ENCODE data around the gene PDS5A. TPM values are rescaled to one million over a fixed set of nuclear protein-coding genes. Genes with fewer than 3 reads are reported as not detected.
"Not testable (repeated sequence)": the region's sequence is repeated elsewhere in the genome, so short reads cannot be mapped to it uniquely, and the experiment has no call there.

The PDS5A gene
- total and polyA plus RNA-seq, 2 experiments from 2014 or later = 26.8 to 56.5 TPM

- peaks cover 100% of the 10 kb centered on the region for H3K79me2 ChIP-seq (ENCODE audit: insufficient read depth)
- no peak overlapping the region for H3K4me2 ChIP-seq (ENCODE audit: unreplicated experiment)
- no peak for DNase-seq
- in situ Hi-C loops (cut with MboI) = no loop called here
- no peak overlapping the region for H3K27ac ChIP-seq
- no peaks in the 10 kb centered on the region for H4K20me1 ChIP-seq (ENCODE audit: insufficient read depth)
- H3K4me3 ChIP-seq = no peak overlapping the region
- TF ChIP-seq EZH2phosphoT487 (IDR thresholded peaks at IDR 0.05; ENCODE audit: insufficient read depth, low read depth) (no peak), EZH2 (IDR thresholded peaks at IDR 0.05; ENCODE audit: insufficient read depth, poor library complexity, severe bottlenecking) (no peak)
- no peak overlapping the region for H3K9ac ChIP-seq
- H3K36me3 ChIP-seq (ENCODE audit: low read depth) = no peaks in the 10 kb centered on the region
- H2AFZ ChIP-seq = no peak overlapping the region
- 77% methylated on average over 2 of the region's 2 CpGs for WGBS, 2 experiments (ENCODE audit: low coverage in 1 of 2, low lambda C conversion rate in 2 of 2, missing lambda C conversion rate in 2 of 2)
- H3K27me3 ChIP-seq (replicated peaks; ENCODE audit: insufficient read depth) = no peaks in the 10 kb centered on the region
- peaks cover 5% of the 10 kb centered on the region; the same call in 1 of the 2 replicates for H3F3A ChIP-seq (ENCODE audit: insufficient read depth)
- no peaks in the 10 kb centered on the region for H3K9me2 ChIP-seq (ENCODE audit: insufficient read depth)
- H3K4me1 ChIP-seq (ENCODE audit: insufficient read depth) = 0 out of 2 replicates have a peak, but pooled peaks cover 3% of the 10 kb centered on the region
- no peaks in the 10 kb centered on the region for H3K9me3 ChIP-seq (ENCODE audit: low read depth)
Observed at GRCh38 chr4:39947963-39948362, 29.7 kb downstream of the PDS5A start.

DNA sequence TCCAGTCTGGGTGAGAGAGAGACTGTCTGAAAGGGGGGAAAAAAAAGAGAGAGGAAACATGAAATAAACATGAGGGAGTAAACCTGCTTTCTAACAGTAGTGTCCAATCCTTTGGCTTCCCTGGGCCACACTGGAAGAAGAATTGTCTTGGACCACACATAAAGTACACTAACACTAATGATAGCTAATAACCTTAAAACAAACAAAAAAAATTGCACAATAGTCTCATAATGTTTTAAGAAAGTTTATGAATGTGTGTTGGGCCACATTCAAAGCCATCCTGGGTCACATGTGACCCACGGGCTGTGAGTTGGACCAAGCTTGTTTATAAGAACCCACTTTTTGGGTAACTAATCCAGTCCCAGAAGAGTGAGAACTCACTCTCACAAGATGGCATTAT is 30.3 kb downstream of the PDS5A start:
- no peaks in the 10 kb centered on the region for H3K27me3 ChIP-seq (replicated peaks; ENCODE audit: insufficient read depth)
- WGBS, 2 experiments (ENCODE audit: low coverage in 1 of 2, low lambda C conversion rate in 2 of 2, missing lambda C conversion rate in 2 of 2) = 44 to 83% methylated on average over 1 of the region's 1 CpG
- no peaks in the 10 kb centered on the region for H4K20me1 ChIP-seq (ENCODE audit: insufficient read depth)

GRCh38 chr4:39944245-39944644 is 33.5 kb downstream of the PDS5A start:
- in situ Hi-C loops (cut with MboI); H3K4me3 ChIP-seq; DNase-seq; H3K36me3 ChIP-seq (ENCODE audit: low read depth); H3K9me3 ChIP-seq (ENCODE audit: low read depth); H3K4me1 ChIP-seq (ENCODE audit: insufficient read depth); H4K20me1 ChIP-seq (ENCODE audit: insufficient read depth); H3K27me3 ChIP-seq (replicated peaks; ENCODE audit: insufficient read depth); H2AFZ ChIP-seq; H3F3A ChIP-seq (ENCODE audit: insufficient read depth); H3K9me2 ChIP-seq (ENCODE audit: insufficient read depth); H3K4me2 ChIP-seq (ENCODE audit: unreplicated experiment); H3K9ac ChIP-seq; H3K27ac ChIP-seq: not testable (repeated sequence)
- 93 to 96% methylated on average over 10 of the region's 10 CpGs for WGBS, 2 experiments (ENCODE audit: low coverage in 1 of 2, low lambda C conversion rate in 2 of 2, missing lambda C conversion rate in 2 of 2)
- peaks cover 100% of the 10 kb centered on the region for H3K79me2 ChIP-seq (ENCODE audit: insufficient read depth)

More for the DNA sequence above, 30.3 kb downstream of the PDS5A start:
- no peaks in the 10 kb centered on the region for H3K9me3 ChIP-seq (ENCODE audit: low read depth)
- H3K9ac ChIP-seq = no peak overlapping the region
- no peak overlapping the region for H3K27ac ChIP-seq
- no peaks in the 10 kb centered on the region for H3K36me3 ChIP-seq (ENCODE audit: low read depth)
- H2AFZ ChIP-seq = no peak overlapping the region
- peaks cover 5% of the 10 kb centered on the region; the same call in 1 of the 2 replicates for H3F3A ChIP-seq (ENCODE audit: insufficient read depth)
- no peaks in the 10 kb centered on the region for H3K9me2 ChIP-seq (ENCODE audit: insufficient read depth)
- no peak overlapping the region for H3K4me3 ChIP-seq
- H3K4me2 ChIP-seq (ENCODE audit: unreplicated experiment) = no peak overlapping the region
- H3K4me1 ChIP-seq (ENCODE audit: insufficient read depth) = 0 out of 2 replicates have a peak, but pooled peaks cover 3% of the 10 kb centered on the region
- TF ChIP-seq EZH2 (IDR thresholded peaks at IDR 0.05; ENCODE audit: insufficient read depth, poor library complexity, severe bottlenecking) (no peak), EZH2phosphoT487 (IDR thresholded peaks at IDR 0.05; ENCODE audit: insufficient read depth, low read depth) (no peak)
- no peak for DNase-seq
- in situ Hi-C loops (cut with MboI) = no loop called here
- peaks cover 100% of the 10 kb centered on the region for H3K79me2 ChIP-seq (ENCODE audit: insufficient read depth)

GRCh38 chr4:39942507-39942906 is 35.2 kb downstream of the PDS5A start:
- Histone ChIP-seq H3F3A (ENCODE audit: insufficient read depth) (peaks cover 5% of the 10 kb centered on the region), H2AFZ (no peak overlapping the region), H3K27ac (no peak overlapping the region), H3K4me2 (ENCODE audit: unreplicated experiment) (no peak overlapping the region), H3K27me3 (replicated peaks; ENCODE audit: insufficient read depth) (no peaks in the 10 kb centered on the region), H3K79me2 (ENCODE audit: insufficient read depth) (peaks cover 100% of the 10 kb centered on the region), H3K36me3 (ENCODE audit: low read depth) (no peaks in the 10 kb centered on the region), H4K20me1 (ENCODE audit: insufficient read depth) (no peaks in the 10 kb centered on the region), H3K9ac (no peak overlapping the region), H3K9me3 (ENCODE audit: low read depth) (no peaks in the 10 kb centered on the region), H3K4me3 (no peak overlapping the region), H3K4me1 (ENCODE audit: insufficient read depth) (peaks cover 9% of the 10 kb centered on the region; the same call in 1 of the 2 replicates), H3K9me2 (ENCODE audit: insufficient read depth) (no peaks in the 10 kb centered on the region)
- no peak for DNase-seq
- TF ChIP-seq EZH2phosphoT487 (IDR thresholded peaks at IDR 0.05; ENCODE audit: insufficient read depth, low read depth) (no peak), EZH2 (IDR thresholded peaks at IDR 0.05; ENCODE audit: insufficient read depth, poor library complexity, severe bottlenecking) (no peak)
- in situ Hi-C loops (cut with MboI) = no loop called here
- 98% methylated on average over 9 of the region's 9 CpGs for WGBS, 2 experiments (ENCODE audit: low coverage in 1 of 2, low lambda C conversion rate in 2 of 2, missing lambda C conversion rate in 2 of 2)

- Histone ChIP-seq H3K9ac (no peak overlapping the region), H2AFZ (no peak overlapping the region), H3K27ac (no peak overlapping the region), H3K9me3 (ENCODE audit: low read depth) (no peaks in the 10 kb centered on the region), H4K20me1 (ENCODE audit: insufficient read depth) (no peaks in the 10 kb centered on the region), H3K36me3 (ENCODE audit: low read depth) (no peaks in the 10 kb centered on the region), H3K4me3 (no peak overlapping the region), H3K4me2 (ENCODE audit: unreplicated experiment) (no peak overlapping the region), H3K27me3 (replicated peaks; ENCODE audit: insufficient read depth) (no peaks in the 10 kb centered on the region), H3K79me2 (ENCODE audit: insufficient read depth) (peaks cover 100% of the 10 kb centered on the region), H3K9me2 (ENCODE audit: insufficient read depth) (no peaks in the 10 kb centered on the region), H3K4me1 (ENCODE audit: insufficient read depth) (peaks cover 5% of the 10 kb centered on the region; the same call in 1 of the 2 replicates), H3F3A (ENCODE audit: insufficient read depth) (peaks cover 5% of the 10 kb centered on the region)
- TF ChIP-seq EZH2 (IDR thresholded peaks at IDR 0.05; ENCODE audit: insufficient read depth, poor library complexity, severe bottlenecking) = no peak
- no peak for TF ChIP-seq EZH2phosphoT487 (IDR thresholded peaks at IDR 0.05; ENCODE audit: insufficient read depth, low read depth)
- in situ Hi-C loops (cut with MboI) = no loop called here
- 77 to 78% methylated on average over 2 of the region's 2 CpGs for WGBS, 2 experiments (ENCODE audit: low coverage in 1 of 2, low lambda C conversion rate in 2 of 2, missing lambda C conversion rate in 2 of 2)
- DNase-seq = no peak
Observed at GRCh38 chr4:39941682-39942217, 36.0 kb downstream of the PDS5A start.
